IPS-18c (cell line): ENCODE measurements around the gene CCDC83.
"Not testable (repeated sequence)": the region's sequence is repeated elsewhere in the genome, so short reads cannot be mapped to it uniquely, and the experiment has no call there.

Source experiments
- H3K4me3 ChIP-seq: 2 replicates; pipeline ENCODE4 v1.7.0; 2013; ENCODE audit warnings: low read depth, mild to moderate bottlenecking, low read length, moderate library complexity; ENCODE audit not compliant: insufficient read depth
- H3K9me3 ChIP-seq: one replicate; pipeline ENCODE4 v1.6.1; 2013; ENCODE audit warnings: mild to moderate bottlenecking, low read length, moderate library complexity; ENCODE audit not compliant: control insufficient read depth, insufficient read depth

The CCDC83 gene

GRCh38 chr11:85859541-85859940 lies 4.4 kb downstream of the CCDC83 start:
- not testable (repeated sequence) for H3K4me3 ChIP-seq, H3K9me3 ChIP-seq

DNA sequence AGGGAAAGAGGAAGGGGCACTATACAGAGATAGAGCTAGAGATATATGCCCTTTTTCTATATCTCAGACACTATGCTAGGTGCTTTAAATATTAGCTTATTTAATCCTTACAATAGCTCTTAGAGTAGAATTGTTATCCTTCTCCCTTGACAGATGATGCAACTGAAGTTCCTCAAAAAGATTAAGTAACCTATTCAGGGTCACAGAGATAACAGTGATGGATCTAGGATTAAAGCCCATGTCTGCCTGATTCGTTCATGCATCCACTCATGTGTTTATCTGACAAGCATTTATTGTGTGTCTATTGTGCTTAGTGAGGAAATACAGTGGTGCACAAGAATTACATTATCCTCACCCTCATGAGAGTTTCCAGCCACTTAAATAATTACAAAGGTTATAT lies 8.7 kb downstream of the CCDC83 start:
- no peak overlapping the region for H3K4me3 ChIP-seq
- no peaks in the 10 kb centered on the region for H3K9me3 ChIP-seq

DNA sequence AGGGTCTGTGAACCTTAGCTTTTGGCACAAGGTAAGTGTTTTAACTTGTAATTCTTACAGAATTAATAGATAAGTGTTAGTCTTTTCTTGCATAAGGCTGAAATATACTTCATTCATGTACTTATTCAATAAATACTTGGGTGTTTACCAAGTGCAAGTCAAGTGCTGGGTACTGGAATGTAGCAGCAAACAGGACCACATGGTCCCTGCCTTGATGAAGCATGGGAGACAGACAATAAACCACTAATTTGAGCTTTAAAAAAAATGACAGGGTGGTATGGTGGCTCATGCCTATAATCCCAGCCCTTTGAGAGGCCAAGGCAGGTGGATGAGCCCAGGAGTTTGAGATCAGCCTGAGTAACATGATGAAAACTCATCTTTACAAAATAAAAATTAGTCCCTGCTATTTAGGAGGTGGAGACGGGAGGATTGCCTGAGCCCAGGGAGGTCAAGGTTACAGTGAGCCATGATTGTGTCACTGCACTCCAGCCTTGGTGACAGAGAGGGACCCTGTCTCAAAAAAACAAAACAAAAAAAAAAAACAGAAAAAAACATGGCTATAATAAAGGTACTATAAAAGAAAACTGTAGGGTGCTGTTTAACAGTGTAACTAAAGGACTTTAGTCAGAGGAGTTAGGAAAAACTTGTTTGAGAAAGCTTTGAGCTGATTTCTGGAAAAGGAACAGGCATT lies 11.1 kb downstream of the CCDC83 start:
- Histone ChIP-seq H3K9me3 (no peaks in the 10 kb centered on the region), H3K4me3 (no peak overlapping the region)

DNA sequence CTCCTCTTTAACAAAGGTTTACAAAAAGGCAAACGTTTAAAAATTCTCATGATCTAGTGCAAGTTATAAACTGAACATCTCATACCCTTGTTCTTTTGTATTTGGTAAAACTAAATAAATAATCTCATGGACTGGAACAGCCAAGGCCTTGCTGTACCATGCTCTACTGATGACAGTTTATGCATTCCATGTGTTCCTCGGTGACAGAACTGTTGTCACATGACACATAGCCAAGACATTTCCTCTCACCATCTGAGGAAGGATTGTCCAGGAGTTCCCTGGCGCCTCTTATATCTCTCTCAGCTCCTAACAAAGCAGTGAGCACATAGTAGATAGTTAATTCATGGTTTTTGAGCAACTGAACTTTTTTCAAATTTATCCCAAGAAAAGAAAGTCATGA lies 12.6 kb downstream of the CCDC83 start:
- Histone ChIP-seq H3K4me3 (no peak overlapping the region), H3K9me3 (no peaks in the 10 kb centered on the region)

GRCh38 chr11:85869781-85870180 lies 14.6 kb downstream of the CCDC83 start:
- Histone ChIP-seq H3K4me3 (no peak overlapping the region), H3K9me3 (no peaks in the 10 kb centered on the region)

- no peaks in the 10 kb centered on the region for H3K9me3 ChIP-seq
- H3K4me3 ChIP-seq, result no peak overlapping the region
Measured at GRCh38 chr11:85874265-85874664, 19.1 kb downstream of the CCDC83 start.

DNA sequence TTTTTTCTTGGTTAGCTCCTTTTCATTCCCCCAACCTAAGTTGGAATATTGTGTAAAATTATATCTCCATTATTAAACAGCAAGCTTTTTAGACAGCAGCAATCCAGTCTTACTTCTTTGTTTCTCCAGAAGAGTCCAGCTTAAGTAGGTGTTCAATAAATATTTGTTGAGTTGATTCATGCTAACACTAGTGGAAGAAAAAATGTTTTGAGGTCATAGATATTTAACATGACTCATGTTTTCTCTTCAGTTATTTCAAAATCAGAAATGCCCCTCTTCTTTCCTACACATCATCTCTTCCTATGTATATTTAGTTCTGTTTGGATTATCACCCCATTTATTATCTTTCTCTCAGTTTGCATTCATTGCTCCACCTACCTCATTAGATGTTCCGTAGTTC lies 20.3 kb downstream of the CCDC83 start:
- H3K9me3 ChIP-seq, result no peaks in the 10 kb centered on the region
- H3K4me3 ChIP-seq, result no peak overlapping the region

- Histone ChIP-seq H3K4me3 (no peak overlapping the region), H3K9me3 (peaks cover 2% of the 10 kb centered on the region)
Measured at GRCh38 chr11:85884581-85885021, 29.4 kb downstream of the CCDC83 start.

GRCh38 chr11:85886089-85887056 lies 31.2 kb downstream of the CCDC83 start:
- H3K4me3 ChIP-seq, result no peak overlapping the region
- peaks cover 2% of the 10 kb centered on the region for H3K9me3 ChIP-seq

GRCh38 chr11:85889108-85889507 lies 33.9 kb downstream of the CCDC83 start:
- Histone ChIP-seq H3K4me3 (no peak overlapping the region), H3K9me3 (no peaks in the 10 kb centered on the region)

DNA sequence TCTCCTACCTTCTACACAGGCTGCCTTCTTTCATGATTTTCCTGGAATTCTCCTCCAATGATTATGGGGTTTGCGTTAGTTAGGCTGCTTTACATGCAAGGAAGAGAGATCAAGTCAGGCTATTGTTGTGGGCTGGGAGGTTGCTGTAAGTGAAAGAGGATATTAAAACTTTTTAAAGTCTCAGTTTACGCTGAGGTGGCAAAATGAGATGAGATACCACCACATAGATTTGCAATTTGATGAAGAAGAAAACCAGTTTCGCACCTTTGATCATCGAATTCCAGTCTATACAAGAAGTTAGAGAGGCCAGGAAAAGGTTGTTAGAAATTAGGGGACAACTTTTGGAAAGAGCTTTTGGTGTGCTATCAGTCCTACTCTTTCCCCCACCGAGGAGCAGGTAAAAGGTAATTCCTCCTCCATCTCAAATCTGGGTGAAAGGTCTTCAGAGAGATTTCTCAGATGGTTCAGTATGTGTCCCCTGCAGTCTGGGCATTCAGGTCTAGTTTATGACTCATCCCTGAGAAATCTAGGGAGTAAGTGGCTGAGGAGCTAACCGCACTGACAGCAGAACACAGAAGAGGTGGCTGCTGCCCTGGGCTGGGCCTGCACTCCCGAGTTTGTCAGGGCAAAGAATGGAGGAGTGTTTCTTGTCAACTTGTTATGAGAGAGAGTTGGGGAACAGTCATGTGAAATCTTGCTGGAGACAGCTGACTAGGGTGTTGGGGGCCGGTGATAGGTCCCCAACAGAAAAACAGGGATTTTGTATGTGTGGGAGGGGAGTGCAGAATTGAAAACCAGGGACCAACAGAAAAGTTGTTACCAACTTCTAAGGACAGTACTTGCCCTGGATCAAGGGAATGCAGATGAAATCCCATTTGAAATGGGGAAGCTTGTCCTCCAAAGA lies 34.7 kb downstream of the CCDC83 start:
- Histone ChIP-seq H3K9me3 (no peaks in the 10 kb centered on the region), H3K4me3 (no peak overlapping the region)

- Histone ChIP-seq H3K9me3 (no peaks in the 10 kb centered on the region), H3K4me3 (no peak overlapping the region)
Measured at GRCh38 chr11:85893395-85893794, 38.2 kb downstream of the CCDC83 start.

DNA sequence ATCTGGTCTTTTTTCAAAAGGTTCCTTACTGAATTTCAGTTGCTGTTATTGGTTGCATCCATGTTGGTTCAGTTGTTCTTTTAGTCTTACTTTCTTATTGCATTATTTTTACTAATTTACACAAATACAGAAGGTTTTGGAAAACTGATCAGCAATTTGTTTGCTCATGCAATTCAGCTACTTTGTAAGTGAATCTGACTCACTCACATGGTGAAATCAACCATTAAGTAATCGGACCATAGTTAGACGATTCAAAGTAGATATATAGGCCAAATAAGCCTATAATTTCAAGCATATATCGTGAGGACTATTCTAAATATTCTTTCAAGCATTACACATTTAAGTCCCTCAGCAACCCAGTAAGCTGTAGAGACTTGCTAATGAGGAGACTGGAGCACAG lies 41.7 kb downstream of the CCDC83 start:
- H3K9me3 ChIP-seq, result no peaks in the 10 kb centered on the region
- H3K4me3 ChIP-seq, result no peak overlapping the region

DNA sequence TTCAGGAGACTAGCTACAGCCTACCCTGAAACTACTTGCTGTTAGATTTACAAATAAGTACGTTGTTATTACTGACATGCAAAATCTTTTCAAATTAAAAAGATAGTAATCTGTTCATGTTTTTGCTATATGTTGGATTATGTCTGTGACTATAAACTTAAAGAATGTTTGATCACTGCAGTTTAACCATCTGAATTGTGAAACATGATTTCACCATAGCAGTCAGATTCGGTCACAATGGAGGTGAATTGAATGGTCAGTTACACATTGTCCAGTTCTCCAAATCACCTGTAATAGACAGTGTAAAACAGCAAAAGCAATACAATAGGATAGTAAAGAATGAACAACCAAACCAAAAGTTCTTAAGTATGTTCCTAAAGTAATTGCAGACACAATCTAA lies 43.3 kb downstream of the CCDC83 start:
- no peak overlapping the region for H3K4me3 ChIP-seq
- H3K9me3 ChIP-seq, result no peaks in the 10 kb centered on the region

DNA sequence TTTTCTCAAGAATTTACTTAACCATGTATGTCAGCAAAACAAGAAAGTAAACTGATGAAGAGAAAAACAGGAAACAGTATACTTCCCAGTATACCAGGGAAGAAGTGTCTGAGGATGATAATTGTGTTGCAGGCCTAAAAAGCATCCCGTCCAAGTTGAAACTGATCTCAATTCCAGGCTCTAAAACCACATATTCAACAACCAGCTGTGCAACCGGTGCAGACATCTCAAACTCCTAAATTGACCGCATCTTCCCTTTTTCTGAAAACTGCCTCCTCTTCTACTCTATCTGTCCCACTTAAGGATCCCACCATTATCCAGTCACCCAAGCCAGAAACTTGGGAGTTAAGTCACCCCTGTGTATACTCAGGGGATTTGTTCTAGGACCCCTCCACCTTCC lies 47.2 kb downstream of the CCDC83 start:
- no peak overlapping the region for H3K4me3 ChIP-seq
- H3K9me3 ChIP-seq, result no peaks in the 10 kb centered on the region

GRCh38 chr11:85903406-85903805 lies 48.2 kb downstream of the CCDC83 start:
- Histone ChIP-seq H3K9me3 (no peaks in the 10 kb centered on the region), H3K4me3 (no peak overlapping the region)

DNA sequence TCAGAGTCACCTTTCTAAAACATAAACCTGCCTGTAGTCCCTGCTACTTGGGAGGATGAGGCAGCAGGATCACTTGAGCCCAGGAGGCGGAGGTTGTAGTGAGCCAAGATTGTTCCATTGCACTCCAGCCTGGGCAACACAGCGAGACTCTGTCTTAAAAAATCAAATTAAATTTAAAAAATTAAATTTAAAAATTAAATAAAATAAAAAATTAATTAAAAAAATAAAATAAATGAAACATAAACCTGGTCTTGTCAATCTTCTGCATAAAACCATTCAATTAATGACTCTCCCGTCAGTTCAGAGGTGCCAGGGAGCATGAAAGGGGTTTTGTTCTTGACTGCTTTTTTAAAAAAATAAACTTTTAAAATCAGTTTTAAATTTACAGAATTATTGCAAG lies 48.6 kb downstream of the CCDC83 start:
- Histone ChIP-seq H3K9me3 (no peaks in the 10 kb centered on the region), H3K4me3 (no peak overlapping the region)
